ENCODE results near the gene SDF4. TPM values are rescaled to one million over a fixed set of nuclear protein-coding genes. Genes with fewer than 3 reads are reported as not detected.

The SDF4 gene
- total and polyA plus RNA-seq, 2 experiments from 2014 or later: 45.0 to 62.6 TPM

DNA sequence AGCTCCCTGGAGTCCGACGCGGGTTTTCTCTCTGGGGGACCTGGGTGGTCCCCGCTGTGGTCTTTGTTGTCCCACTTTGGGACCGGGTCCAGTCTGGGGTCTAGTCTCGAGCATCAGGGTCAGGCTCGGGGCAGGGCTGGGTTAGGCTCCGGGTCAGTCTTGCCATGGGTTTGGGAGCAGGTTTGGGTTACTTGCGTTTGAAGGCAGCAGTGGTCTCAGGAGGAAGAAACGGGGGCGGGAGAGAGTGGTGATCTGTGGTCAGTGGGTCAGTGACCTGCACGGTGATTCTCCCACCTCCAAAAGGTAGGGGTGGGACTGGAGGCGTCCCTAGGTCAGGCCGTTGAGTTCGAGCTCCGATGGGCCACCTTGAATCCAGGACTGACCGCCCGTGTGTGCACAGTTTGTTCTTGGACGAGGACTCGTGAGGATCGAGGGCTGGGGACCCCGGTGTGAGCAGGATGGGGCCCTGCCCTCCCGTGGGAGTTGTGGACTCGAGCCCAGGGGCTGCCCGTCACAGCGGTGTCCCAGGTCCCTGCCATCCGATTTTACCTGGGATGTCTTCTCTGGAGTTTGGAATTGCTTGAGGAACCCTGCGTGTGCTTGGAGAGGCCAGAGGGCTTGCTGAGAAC lies 2.5 kb upstream of the SDF4 start (continued):
- TF ChIP-seq REST (IDR thresholded peaks at IDR 0.05; ENCODE audit: unreplicated experiment) (no peak), POLR2AphosphoS5 (IDR thresholded peaks at IDR 0.05; ENCODE audit: low read depth) (no peak), STAT1 (IDR thresholded peaks at IDR 0.05; ENCODE audit: unreplicated experiment) (no peak)
- TF ChIP-seq, protein P1, sequence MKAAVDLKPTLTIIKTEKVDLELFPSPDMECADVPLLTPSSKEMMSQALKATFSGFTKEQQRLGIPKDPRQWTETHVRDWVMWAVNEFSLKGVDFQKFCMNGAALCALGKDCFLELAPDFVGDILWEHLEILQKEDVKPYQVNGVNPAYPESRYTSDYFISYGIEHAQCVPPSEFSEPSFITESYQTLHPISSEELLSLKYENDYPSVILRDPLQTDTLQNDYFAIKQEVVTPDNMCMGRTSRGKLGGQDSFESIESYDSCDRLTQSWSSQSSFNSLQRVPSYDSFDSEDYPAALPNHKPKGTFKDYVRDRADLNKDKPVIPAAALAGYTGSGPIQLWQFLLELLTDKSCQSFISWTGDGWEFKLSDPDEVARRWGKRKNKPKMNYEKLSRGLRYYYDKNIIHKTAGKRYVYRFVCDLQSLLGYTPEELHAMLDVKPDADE (IDR thresholded peaks at IDR 0.05): no peak

GRCh38 chr1:1233567-1233892 lies 1.7 kb upstream of the SDF4 start:
- Histone ChIP-seq H4K20me1 (replicated peaks; ENCODE audit: insufficient read depth) (peaks cover 8% of the 10 kb centered on the region), H3K27me3 (ENCODE audit: insufficient read depth) (no peaks in the 10 kb centered on the region), H3K4me3 (peak overlapping the region; percentile 23; the same call in 1 of the 2 replicates), H3K27ac (ENCODE audit: low read depth) (no peak overlapping the region), H3K36me3 (ENCODE audit: insufficient read depth) (no peaks in the 10 kb centered on the region), H3F3A (replicated peaks; ENCODE audit: low read depth) (peaks cover 10% of the 10 kb centered on the region; the same call in 1 of the 2 replicates), H2AFZ (no peak overlapping the region), H3K4me1 (ENCODE audit: insufficient read depth) (peaks cover 6% of the 10 kb centered on the region), H3K4me2 (peak overlapping the region; percentile 38; the same call in 1 of the 2 replicates), H3K79me2 (replicated peaks; ENCODE audit: insufficient read depth) (peaks cover 37% of the 10 kb centered on the region), H3K9me2 (ENCODE audit: insufficient read depth) (no peaks in the 10 kb centered on the region)
- peaks cover 13% of the 10 kb centered on the region for H3K27me3 Mint-ChIP-seq (ENCODE audit: insufficient read depth, low read depth, poor library complexity)
- no peak for ATAC-seq
- no peak for DNase-seq (ENCODE audit: low spot score)
- peaks cover 10% of the 10 kb centered on the region for H3K9me3 Mint-ChIP-seq
- peaks cover 21% of the 10 kb centered on the region for H3K36me3 Mint-ChIP-seq (ENCODE audit: low read depth)
- peak overlapping the region; percentile 57 for H3K4me3 Mint-ChIP-seq
- no peak for TF ChIP-seq CREB1 (CRISPR knock-in tag; IDR thresholded peaks at IDR 0.05; ENCODE audit: low read depth)
- H3K27ac Mint-ChIP-seq: no peak overlapping the region
- peaks cover 18% of the 10 kb centered on the region for H3K4me1 Mint-ChIP-seq

DNA sequence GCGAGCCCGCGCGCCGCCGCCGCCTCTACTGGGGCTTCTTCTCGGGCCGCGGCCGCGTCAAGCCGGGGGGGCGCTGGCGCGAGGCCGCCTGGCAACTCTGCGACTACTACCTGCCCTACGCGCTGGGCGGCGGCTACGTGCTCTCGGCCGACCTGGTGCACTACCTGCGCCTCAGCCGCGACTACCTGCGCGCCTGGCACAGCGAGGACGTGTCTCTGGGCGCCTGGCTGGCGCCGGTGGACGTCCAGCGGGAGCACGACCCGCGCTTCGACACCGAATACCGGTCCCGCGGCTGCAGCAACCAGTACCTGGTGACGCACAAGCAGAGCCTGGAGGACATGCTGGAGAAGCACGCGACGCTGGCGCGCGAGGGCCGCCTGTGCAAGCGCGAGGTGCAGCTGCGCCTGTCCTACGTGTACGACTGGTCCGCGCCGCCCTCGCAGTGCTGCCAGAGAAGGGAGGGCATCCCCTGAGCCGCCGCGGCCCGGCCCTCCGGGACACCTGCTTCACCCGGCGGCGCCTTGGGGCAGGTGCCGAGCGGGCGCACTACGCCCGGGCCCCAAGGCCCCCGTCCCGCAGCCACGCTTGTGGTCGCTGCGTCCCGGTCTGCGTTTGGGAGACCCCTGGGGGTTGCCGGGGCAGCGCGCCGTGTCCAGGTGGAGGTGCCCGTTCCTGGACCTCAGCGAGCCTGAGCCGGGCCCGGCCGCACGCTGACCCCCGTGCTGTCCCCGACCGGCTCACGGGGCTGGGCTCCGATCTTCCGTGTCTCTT lies 1.2 kb upstream of the SDF4 start:
- Histone ChIP-seq H4K20me1 (replicated peaks; ENCODE audit: insufficient read depth) (peaks cover 8% of the 10 kb centered on the region), H3K4me2 (peak overlapping the region; percentile 38; the same call in 1 of the 2 replicates), H3K27me3 (ENCODE audit: insufficient read depth) (no peaks in the 10 kb centered on the region), H3F3A (replicated peaks; ENCODE audit: low read depth) (peaks cover 10% of the 10 kb centered on the region; the same call in 1 of the 2 replicates), H3K27ac (ENCODE audit: low read depth) (no peak overlapping the region), H3K9me2 (ENCODE audit: insufficient read depth) (no peaks in the 10 kb centered on the region), H3K36me3 (ENCODE audit: insufficient read depth) (no peaks in the 10 kb centered on the region), H3K79me2 (replicated peaks; ENCODE audit: insufficient read depth) (peaks cover 40% of the 10 kb centered on the region), H2AFZ (no peak overlapping the region), H3K4me3 (peak overlapping the region; percentile 28; the same call in 1 of the 2 replicates), H3K4me1 (ENCODE audit: insufficient read depth) (peaks cover 6% of the 10 kb centered on the region)
- H3K4me3 Mint-ChIP-seq: peak overlapping the region; percentile 59
- peaks cover 10% of the 10 kb centered on the region for H3K9me3 Mint-ChIP-seq
- peaks cover 18% of the 10 kb centered on the region for H3K4me1 Mint-ChIP-seq
- no peak overlapping the region for H3K27ac Mint-ChIP-seq
- H3K27me3 Mint-ChIP-seq (ENCODE audit: insufficient read depth, low read depth, poor library complexity): peaks cover 13% of the 10 kb centered on the region
- H3K36me3 Mint-ChIP-seq (ENCODE audit: low read depth): peaks cover 21% of the 10 kb centered on the region
- DNase-seq (ENCODE audit: low spot score) (no peak), ATAC-seq (no peak)
- TF ChIP-seq POLR2AphosphoS5 (IDR thresholded peaks at IDR 0.05; ENCODE audit: low read depth): no peak
- TF ChIP-seq ZNF114 (CRISPR knock-in tag; IDR thresholded peaks at IDR 0.05): no peak
- TF ChIP-seq NANOG (IDR thresholded peaks at IDR 0.05; ENCODE audit: borderline replicate concordance): no peak
- TF ChIP-seq EZH2 (IDR thresholded peaks at IDR 0.05; ENCODE audit: low read depth, unreplicated experiment): no peak
- TF ChIP-seq CREB1 (CRISPR knock-in tag; IDR thresholded peaks at IDR 0.05; ENCODE audit: low read depth): no peak
- no peak for TF ChIP-seq JUNB (IDR thresholded peaks at IDR 0.05; ENCODE audit: unreplicated experiment)
- no peak for TF ChIP-seq EZH2phosphoT487 (IDR thresholded peaks at IDR 0.05; ENCODE audit: unreplicated experiment)
- TF ChIP-seq ZNF331 (CRISPR knock-in tag; IDR thresholded peaks at IDR 0.05; ENCODE audit: low read depth): no peak
- TF ChIP-seq REST (IDR thresholded peaks at IDR 0.05; ENCODE audit: unreplicated experiment): no peak
- no peak for TF ChIP-seq STAT1 (IDR thresholded peaks at IDR 0.05; ENCODE audit: unreplicated experiment)
